Measurements from ENCODE around the gene NSD2.
"Not testable (repeated sequence)": the region's sequence is repeated elsewhere in the genome, so short reads cannot be mapped to it uniquely, and the experiment has no call there.

Gene NSD2

GRCh38 chr4:1904042-1904441 is 32.8 kb downstream of the NSD2 start:
- no peaks in the 10 kb centered on the region for H3K27me3 Mint-ChIP-seq
- ATAC-seq (ENCODE audit: low read depth) (no peak), DNase-seq (ENCODE audit: low spot score in 2 of 2) (no peak)
- H3K27ac Mint-ChIP-seq, result peak overlapping the region; percentile 33
- H3K4me1 Mint-ChIP-seq, result peaks cover 7% of the 10 kb centered on the region
- H3K36me3 Mint-ChIP-seq, result peaks cover 20% of the 10 kb centered on the region
- no peak overlapping the region for H3K4me3 Mint-ChIP-seq
- H3K9me3 Mint-ChIP-seq, result no peaks in the 10 kb centered on the region

GRCh38 chr4:1907848-1908525 is 36.8 kb downstream of the NSD2 start:
- no peak for DNase-seq (ENCODE audit: low spot score in 2 of 2)
- no peak for ATAC-seq (ENCODE audit: low read depth)
- no peaks in the 10 kb centered on the region for H3K27me3 Mint-ChIP-seq
- H3K4me3 Mint-ChIP-seq, result no peak overlapping the region
- peak overlapping the region; percentile 47 for H3K27ac Mint-ChIP-seq
- H3K36me3 Mint-ChIP-seq, result peaks cover 13% of the 10 kb centered on the region
- H3K9me3 Mint-ChIP-seq, result no peaks in the 10 kb centered on the region
- peaks cover 6% of the 10 kb centered on the region for H3K4me1 Mint-ChIP-seq

GRCh38 chr4:1909696-1910095 is 38.5 kb downstream of the NSD2 start:
- ATAC-seq (ENCODE audit: low read depth); H3K4me3 Mint-ChIP-seq; DNase-seq (ENCODE audit: low spot score in 2 of 2); H3K4me1 Mint-ChIP-seq; H3K27ac Mint-ChIP-seq; H3K27me3 Mint-ChIP-seq; H3K9me3 Mint-ChIP-seq: not testable (repeated sequence)
- peaks cover 16% of the 10 kb centered on the region for H3K36me3 Mint-ChIP-seq

- Mint-ChIP-seq H3K36me3 (peaks cover 19% of the 10 kb centered on the region), H3K27me3 (no peaks in the 10 kb centered on the region), H3K9me3 (no peaks in the 10 kb centered on the region), H3K4me3 (no peak overlapping the region), H3K27ac (no peak overlapping the region), H3K4me1 (peaks cover 6% of the 10 kb centered on the region)
- no peak for ATAC-seq (ENCODE audit: low read depth)
- no peak for DNase-seq (ENCODE audit: low spot score in 2 of 2)
These were observed 39.5 kb downstream of the NSD2 start for GRCh38 chr4:1910643-1911042.

GRCh38 chr4:1911316-1911715 is 40.1 kb downstream of the NSD2 start:
- not testable (repeated sequence) for ATAC-seq (ENCODE audit: low read depth); H3K27ac Mint-ChIP-seq; H3K4me3 Mint-ChIP-seq; H3K27me3 Mint-ChIP-seq; DNase-seq (ENCODE audit: low spot score in 2 of 2); H3K9me3 Mint-ChIP-seq; H3K4me1 Mint-ChIP-seq
- H3K36me3 Mint-ChIP-seq, result peaks cover 23% of the 10 kb centered on the region

GRCh38 chr4:1922821-1923220 is 51.6 kb downstream of the NSD2 start:
- peaks cover 13% of the 10 kb centered on the region for H3K36me3 Mint-ChIP-seq
- ATAC-seq (ENCODE audit: low read depth) (no peak), DNase-seq (ENCODE audit: low spot score in 2 of 2) (no peak)
- H3K9me3 Mint-ChIP-seq, result no peaks in the 10 kb centered on the region
- H3K27me3 Mint-ChIP-seq, result no peaks in the 10 kb centered on the region
- H3K4me1 Mint-ChIP-seq, result no peaks in the 10 kb centered on the region
- H3K27ac Mint-ChIP-seq, result no peak overlapping the region
- no peak overlapping the region for H3K4me3 Mint-ChIP-seq

- Mint-ChIP-seq H3K4me1 (no peaks in the 10 kb centered on the region), H3K9me3 (no peaks in the 10 kb centered on the region), H3K27me3 (no peaks in the 10 kb centered on the region), H3K27ac (no peak overlapping the region), H3K4me3 (no peak overlapping the region), H3K36me3 (peaks cover 15% of the 10 kb centered on the region)
- no peak for ATAC-seq (ENCODE audit: low read depth)
- DNase-seq (ENCODE audit: low spot score in 2 of 2), result no peak
These were observed 56.5 kb downstream of the NSD2 start for GRCh38 chr4:1927675-1928074.

GRCh38 chr4:1928356-1929239 is 57.4 kb downstream of the NSD2 start:
- Mint-ChIP-seq H3K4me3 (no peak overlapping the region), H3K9me3 (no peaks in the 10 kb centered on the region), H3K27me3 (no peaks in the 10 kb centered on the region), H3K4me1 (no peaks in the 10 kb centered on the region), H3K27ac (no peak overlapping the region), H3K36me3 (peaks cover 13% of the 10 kb centered on the region)
- ATAC-seq (ENCODE audit: low read depth), result no peak
- no peak for DNase-seq (ENCODE audit: low spot score in 2 of 2)

GRCh38 chr4:1932736-1933135 is 61.5 kb downstream of the NSD2 start:
- Mint-ChIP-seq H3K27me3 (no peaks in the 10 kb centered on the region), H3K9me3 (no peaks in the 10 kb centered on the region), H3K4me1 (no peaks in the 10 kb centered on the region), H3K4me3 (no peak overlapping the region), H3K27ac (no peak overlapping the region), H3K36me3 (peaks cover 14% of the 10 kb centered on the region)
- DNase-seq (ENCODE audit: low spot score in 2 of 2) (no peak), ATAC-seq (ENCODE audit: low read depth) (no peak)

GRCh38 chr4:1933700-1934099 is 62.5 kb downstream of the NSD2 start:
- Mint-ChIP-seq H3K4me1 (no peaks in the 10 kb centered on the region), H3K4me3 (no peak overlapping the region), H3K27me3 (no peaks in the 10 kb centered on the region), H3K36me3 (peaks cover 16% of the 10 kb centered on the region), H3K9me3 (no peaks in the 10 kb centered on the region), H3K27ac (no peak overlapping the region)
- ATAC-seq (ENCODE audit: low read depth) (no peak), DNase-seq (ENCODE audit: low spot score in 2 of 2) (no peak)

GRCh38 chr4:1937550-1937949 is 66.4 kb downstream of the NSD2 start:
- Mint-ChIP-seq H3K27ac (no peak overlapping the region), H3K36me3 (peaks cover 12% of the 10 kb centered on the region), H3K9me3 (no peaks in the 10 kb centered on the region), H3K4me1 (no peaks in the 10 kb centered on the region), H3K27me3 (no peaks in the 10 kb centered on the region), H3K4me3 (no peak overlapping the region)
- DNase-seq (ENCODE audit: low spot score in 2 of 2) (no peak), ATAC-seq (ENCODE audit: low read depth) (no peak)

- Mint-ChIP-seq H3K9me3 (no peaks in the 10 kb centered on the region), H3K4me1 (no peaks in the 10 kb centered on the region), H3K27me3 (no peaks in the 10 kb centered on the region), H3K4me3 (no peak overlapping the region), H3K36me3 (peaks cover 14% of the 10 kb centered on the region), H3K27ac (no peak overlapping the region)
- no peak for DNase-seq (ENCODE audit: low spot score in 2 of 2)
- no peak for ATAC-seq (ENCODE audit: low read depth)
These were observed 66.8 kb downstream of the NSD2 start for GRCh38 chr4:1938027-1938426.

- no peak overlapping the region for H3K4me3 Mint-ChIP-seq
- DNase-seq (ENCODE audit: low spot score in 2 of 2) (no peak), ATAC-seq (ENCODE audit: low read depth) (no peak)
- H3K4me1 Mint-ChIP-seq, result no peaks in the 10 kb centered on the region
- H3K9me3 Mint-ChIP-seq, result no peaks in the 10 kb centered on the region
- peaks cover 14% of the 10 kb centered on the region for H3K36me3 Mint-ChIP-seq
- no peaks in the 10 kb centered on the region for H3K27me3 Mint-ChIP-seq
- no peak overlapping the region for H3K27ac Mint-ChIP-seq
These were observed 68.7 kb downstream of the NSD2 start for GRCh38 chr4:1939664-1940509.

- Mint-ChIP-seq H3K27ac (no peak overlapping the region), H3K4me1 (no peaks in the 10 kb centered on the region), H3K4me3 (no peak overlapping the region), H3K9me3 (no peaks in the 10 kb centered on the region), H3K36me3 (peaks cover 14% of the 10 kb centered on the region), H3K27me3 (no peaks in the 10 kb centered on the region)
- DNase-seq (ENCODE audit: low spot score in 2 of 2) (no peak), ATAC-seq (ENCODE audit: low read depth) (no peak)
These were observed 69.4 kb downstream of the NSD2 start for GRCh38 chr4:1940566-1940965.

All from memory B cell (primary cell).